ENCODE data around the gene PDK2.

GRCh38 chr17:50072130-50072529 lies 23.0 kb upstream of the PDK2 start:
- TF ChIP-seq, protein P1, sequence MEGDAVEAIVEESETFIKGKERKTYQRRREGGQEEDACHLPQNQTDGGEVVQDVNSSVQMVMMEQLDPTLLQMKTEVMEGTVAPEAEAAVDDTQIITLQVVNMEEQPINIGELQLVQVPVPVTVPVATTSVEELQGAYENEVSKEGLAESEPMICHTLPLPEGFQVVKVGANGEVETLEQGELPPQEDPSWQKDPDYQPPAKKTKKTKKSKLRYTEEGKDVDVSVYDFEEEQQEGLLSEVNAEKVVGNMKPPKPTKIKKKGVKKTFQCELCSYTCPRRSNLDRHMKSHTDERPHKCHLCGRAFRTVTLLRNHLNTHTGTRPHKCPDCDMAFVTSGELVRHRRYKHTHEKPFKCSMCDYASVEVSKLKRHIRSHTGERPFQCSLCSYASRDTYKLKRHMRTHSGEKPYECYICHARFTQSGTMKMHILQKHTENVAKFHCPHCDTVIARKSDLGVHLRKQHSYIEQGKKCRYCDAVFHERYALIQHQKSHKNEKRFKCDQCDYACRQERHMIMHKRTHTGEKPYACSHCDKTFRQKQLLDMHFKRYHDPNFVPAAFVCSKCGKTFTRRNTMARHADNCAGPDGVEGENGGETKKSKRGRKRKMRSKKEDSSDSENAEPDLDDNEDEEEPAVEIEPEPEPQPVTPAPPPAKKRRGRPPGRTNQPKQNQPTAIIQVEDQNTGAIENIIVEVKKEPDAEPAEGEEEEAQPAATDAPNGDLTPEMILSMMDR (IDR thresholded peaks at IDR 0.05): no peak
- TF ChIP-seq EP300 (IDR thresholded peaks at IDR 0.05) (no peak), POLR2AphosphoS5 (IDR thresholded peaks at IDR 0.05) (no peak), POLR2A (IDR thresholded peaks at IDR 0.05) (no peak)
